COLO668 (cell line): ENCODE measurements around the gene ANKEF1.
A peak's percentile ranks its signal among the peaks of the same experiment; 100 is the strongest.
"Not testable (repeated sequence)": the region's sequence is repeated elsewhere in the genome, so short reads cannot be mapped to it uniquely, and the experiment has no call there.

Experiments
- DNase-seq: peaks from one replicate; lab custom pipeline; 2025; ENCODE audit not compliant: unreplicated experiment; lab: John Stamatoyannopoulos, UW

The ANKEF1 gene

DNA sequence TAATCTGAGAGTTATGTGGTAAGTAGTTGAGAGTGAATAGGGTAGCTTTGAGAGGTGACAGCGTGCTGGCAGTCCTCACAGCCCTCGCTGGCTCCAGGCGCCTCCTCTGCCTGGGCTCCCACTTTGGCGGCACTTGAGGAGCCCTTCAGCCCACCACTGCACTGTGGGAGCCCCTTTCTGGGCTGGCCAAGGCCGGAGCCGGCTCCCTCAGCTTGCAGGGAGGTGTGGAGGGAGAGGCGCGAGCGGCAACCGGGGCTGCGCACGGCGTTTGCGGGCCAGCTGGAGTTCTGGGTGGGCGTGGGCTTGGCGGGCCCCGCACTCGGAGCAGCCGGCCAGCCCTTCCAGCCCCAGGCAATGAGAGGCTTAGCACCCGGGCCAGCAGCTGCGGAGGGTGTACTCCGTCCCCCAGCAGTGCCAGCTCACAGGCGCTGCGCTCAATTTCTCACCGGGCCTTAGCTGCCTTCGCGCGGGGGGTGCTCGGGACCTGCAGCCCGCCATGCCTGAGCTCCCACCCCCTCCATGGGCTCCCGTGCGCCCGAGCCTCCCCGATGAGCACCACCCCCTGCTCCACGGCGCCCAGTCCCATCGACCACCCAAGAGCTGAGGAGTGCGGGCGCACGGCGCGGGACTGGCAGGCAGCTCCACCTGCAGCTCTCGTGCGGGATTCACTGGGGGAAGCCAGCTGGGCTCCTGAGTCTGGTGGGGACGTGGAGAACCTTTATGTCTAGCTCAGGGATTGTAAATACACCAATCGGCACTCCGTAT, 3.2 kb upstream of the ANKEF1 start:
- not testable (repeated sequence) for DNase-seq

GRCh38 chr20:10032269-10032668, 2.5 kb upstream of the ANKEF1 start:
- not testable (repeated sequence) for DNase-seq

DNA sequence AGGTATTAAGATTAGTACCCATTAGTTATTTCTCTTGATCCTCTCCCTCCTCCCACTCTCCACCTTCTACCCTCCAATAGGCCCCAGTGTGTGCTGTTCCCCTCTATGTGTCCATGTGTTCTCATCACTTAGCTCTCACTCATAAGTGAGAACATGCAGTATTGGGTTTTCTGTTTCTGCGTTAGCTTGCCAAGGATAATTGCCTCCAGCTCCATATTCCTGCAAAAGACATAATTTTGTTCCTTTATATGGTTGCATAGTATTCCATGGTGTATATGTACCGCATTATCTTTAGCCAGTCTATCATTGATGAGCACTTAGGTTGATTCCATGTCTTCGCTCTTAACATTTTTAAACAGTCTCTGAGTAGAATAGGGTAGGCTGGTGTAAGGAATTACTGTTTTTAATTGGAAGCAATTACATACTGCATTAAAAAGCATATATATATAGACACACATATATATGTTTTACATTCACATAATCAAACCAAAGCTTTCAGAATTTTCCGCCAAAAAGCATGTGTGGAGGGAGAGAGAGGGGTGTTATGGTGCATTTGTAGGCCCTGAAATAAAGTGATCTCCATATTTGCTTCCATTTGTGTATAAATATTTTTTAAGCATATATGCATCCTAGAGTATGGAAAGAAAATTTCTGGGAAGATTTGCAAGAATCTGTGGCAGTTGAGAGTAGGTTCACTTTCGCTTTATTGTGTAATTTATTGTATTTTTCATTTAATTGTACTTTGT, 709 bp upstream of the ANKEF1 start:
- no peak for DNase-seq

DNA sequence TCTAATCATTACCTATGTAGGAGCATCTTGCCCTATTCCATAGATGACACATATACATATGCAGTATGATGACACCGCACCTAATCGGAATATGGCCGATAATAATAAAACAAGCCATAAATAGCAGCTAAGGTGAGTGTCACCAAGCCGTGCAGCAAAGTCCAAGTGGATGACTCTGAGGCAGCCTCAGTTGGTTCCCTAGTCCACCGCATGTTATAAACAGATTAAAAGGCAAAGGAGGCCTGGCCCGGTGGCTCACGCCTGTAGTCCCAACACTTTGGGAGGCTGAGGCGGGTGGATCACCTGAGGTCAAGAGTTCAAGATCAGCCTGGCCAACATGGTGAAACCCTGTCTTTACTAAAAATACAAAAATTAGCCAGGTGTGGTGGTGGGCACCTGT, 1.5 kb downstream of the ANKEF1 start:
- not testable (repeated sequence) for DNase-seq

- peak; percentile 46 for DNase-seq
These were observed 5.5 kb downstream of the ANKEF1 start for GRCh38 chr20:10040070-10040975.

DNA sequence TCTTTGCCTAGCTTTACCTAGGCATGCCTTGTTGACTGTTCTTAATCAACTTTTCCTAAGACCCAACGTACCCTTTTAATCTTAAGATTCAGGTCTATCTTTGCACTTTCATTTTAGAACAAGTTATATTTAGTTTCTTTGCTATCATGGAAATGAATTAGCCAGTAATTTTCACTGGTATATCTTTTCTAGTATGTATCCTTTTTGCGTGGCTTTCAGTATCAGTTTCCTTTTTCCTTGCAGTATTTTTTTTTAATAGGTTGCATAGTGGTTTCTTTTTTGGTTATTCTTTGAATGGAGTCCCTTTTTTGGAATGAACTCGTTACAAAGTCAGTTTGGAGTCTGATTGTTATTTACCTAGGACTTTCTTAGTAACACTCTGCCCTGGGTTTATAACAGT, 7.3 kb downstream of the ANKEF1 start:
- no peak for DNase-seq

- peak; percentile 24 for DNase-seq
These were observed 12.6 kb downstream of the ANKEF1 start for GRCh38 chr20:10047427-10047826.

- DNase-seq: no peak
These were observed 16.4 kb downstream of the ANKEF1 start for GRCh38 chr20:10051185-10051584.

GRCh38 chr20:10059006-10059405, 24.2 kb downstream of the ANKEF1 start:
- no peak for DNase-seq

DNA sequence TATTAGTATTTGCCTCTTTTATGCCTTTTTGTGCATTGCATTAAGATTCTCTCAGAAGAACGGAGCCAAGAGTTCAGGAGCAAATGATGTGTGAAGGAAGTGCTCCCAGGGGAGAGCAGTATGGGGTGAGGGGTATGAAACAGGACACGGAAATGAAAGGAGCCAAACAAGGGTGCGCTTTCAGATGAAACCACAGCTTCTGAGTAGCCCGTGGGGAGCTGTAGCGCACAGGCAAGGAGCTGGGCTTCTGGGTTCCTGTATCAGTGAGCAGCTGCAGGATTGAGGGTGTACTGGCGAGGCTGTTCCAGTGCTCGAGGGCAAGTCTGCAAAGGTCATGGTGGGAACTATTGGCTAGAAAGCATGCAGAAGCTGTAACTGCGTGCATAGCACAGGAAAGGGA, 25.4 kb downstream of the ANKEF1 start:
- no peak for DNase-seq

- peak; percentile 38 for DNase-seq
These were observed 26.9 kb downstream of the ANKEF1 start for GRCh38 chr20:10061641-10062040.

DNA sequence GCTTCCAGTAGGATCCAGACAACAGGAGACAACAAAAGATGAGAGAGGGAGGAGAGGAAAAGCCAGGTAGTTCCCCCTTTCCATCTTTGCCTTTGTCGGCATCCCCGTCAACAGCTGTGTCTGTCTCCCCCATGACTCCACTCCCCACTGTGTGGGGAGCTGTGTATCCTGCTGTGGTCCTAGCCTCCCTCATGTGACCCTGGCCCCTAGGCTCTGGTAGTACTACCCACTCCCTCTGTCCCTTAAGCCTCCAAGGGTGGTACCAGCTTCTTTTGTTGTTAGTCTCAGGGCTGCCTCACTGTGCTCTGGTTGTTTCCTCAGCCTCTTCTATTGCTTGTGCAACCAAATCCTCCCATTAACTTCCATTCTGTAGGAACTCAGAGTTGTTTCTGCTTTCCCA, 28.7 kb downstream of the ANKEF1 start:
- no peak for DNase-seq

GRCh38 chr20:10064611-10065010, 29.8 kb downstream of the ANKEF1 start:
- no peak for DNase-seq

DNA sequence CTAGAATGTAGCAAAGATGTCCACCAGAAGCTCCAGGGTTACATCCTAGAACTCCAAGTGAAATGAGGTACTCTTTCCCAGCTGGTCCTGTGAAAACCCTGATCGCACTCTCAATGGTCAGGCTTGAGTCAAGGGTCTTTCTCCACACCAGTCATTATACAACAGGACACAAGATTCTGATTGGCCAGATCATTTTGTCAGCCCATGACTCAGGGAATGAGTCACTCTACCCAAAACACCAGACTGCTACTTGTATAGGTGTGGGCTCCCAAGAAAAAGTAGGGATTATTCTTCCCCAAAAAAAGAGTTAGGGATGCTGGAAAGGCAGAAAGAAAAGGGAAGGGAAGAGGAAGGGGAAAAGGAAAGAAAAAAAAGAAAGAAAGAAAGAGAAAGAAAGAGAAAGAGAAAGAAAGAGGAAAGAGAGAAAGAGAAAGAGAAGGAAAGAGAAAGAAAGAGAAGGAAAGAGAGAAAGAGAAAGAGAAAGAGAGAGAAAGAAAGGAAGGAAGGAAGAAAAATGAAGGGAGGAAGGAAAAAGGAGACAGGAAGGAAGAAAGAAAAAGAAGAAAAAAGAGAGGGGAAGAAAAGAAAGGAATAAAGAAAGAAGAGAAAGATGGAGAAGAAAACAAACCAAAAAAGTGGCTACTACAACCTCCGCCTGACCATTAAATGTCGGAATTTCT, 30.5 kb downstream of the ANKEF1 start:
- no peak for DNase-seq

DNA sequence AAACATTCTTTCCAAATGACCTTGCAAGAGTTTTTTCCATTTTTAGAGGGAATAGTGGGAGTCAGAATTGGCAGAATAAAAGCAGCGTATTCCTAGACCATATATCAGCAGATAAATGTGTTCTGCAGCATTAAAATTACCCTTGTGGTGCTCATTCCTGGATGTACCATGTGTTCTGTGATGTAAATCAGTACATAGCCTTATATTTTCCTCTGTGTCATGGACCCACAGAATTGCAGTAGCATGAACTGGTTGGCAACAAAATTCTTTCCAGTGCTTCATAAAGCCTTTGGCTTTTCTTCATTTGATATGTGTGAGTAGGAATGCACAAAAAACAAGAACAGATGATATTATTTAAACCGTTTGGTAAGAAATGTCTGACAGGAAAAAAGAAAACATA, 32.5 kb downstream of the ANKEF1 start:
- DNase-seq: no peak

GRCh38 chr20:10074513-10074912, 39.7 kb downstream of the ANKEF1 start:
- no peak for DNase-seq

- no peak for DNase-seq
These were observed 40.8 kb downstream of the ANKEF1 start for GRCh38 chr20:10075606-10076005.

- no peak for DNase-seq
These were observed 41.6 kb downstream of the ANKEF1 start for GRCh38 chr20:10076126-10077080.

GRCh38 chr20:10077081-10077471, 42.3 kb downstream of the ANKEF1 start:
- DNase-seq: peak; percentile 29

GRCh38 chr20:10077886-10078285, 43.1 kb downstream of the ANKEF1 start:
- no peak for DNase-seq
